H9 (cell line): ENCODE data around the gene ARID3A. TPM values are rescaled to one million over a fixed set of nuclear protein-coding genes. Genes with fewer than 3 reads are reported as not detected.

Experiments
- DNase-seq: peaks from one replicate; pipeline ENCODE4 v3.0.0-alpha.2; 2017
- H2AFZ ChIP-seq: one replicate; pipeline ENCODE4 v1.6.1; 2013; ENCODE audit warnings: mild to moderate bottlenecking, low read length, control low read depth, moderate library complexity
- H2AK5ac ChIP-seq: 2 replicates; pipeline ENCODE4 v1.6.1; 2013; ENCODE audit warnings: low read length, control low read depth, mixed read lengths; ENCODE audit not compliant: insufficient read length
- H2BK120ac ChIP-seq: one replicate; pipeline ENCODE4 v1.6.1; 2013; ENCODE audit warnings: low read depth, mild to moderate bottlenecking, low read length, control low read depth, inconsistent platforms; ENCODE audit not compliant: poor library complexity, severe bottlenecking
- H2BK12ac ChIP-seq: 2 replicates; pipeline ENCODE4 v1.6.1; 2013; ENCODE audit warnings: low read length, control low read depth, mixed read lengths, low read depth; ENCODE audit not compliant: insufficient read length
- H2BK15ac ChIP-seq: 2 replicates; pipeline ENCODE4 v1.6.1; 2013; ENCODE audit warnings: low read depth, low read length, control low read depth
- H2BK20ac ChIP-seq: one replicate; pipeline ENCODE4 v1.6.1; 2013; ENCODE audit warnings: low read depth, mild to moderate bottlenecking, low read length, control low read depth, inconsistent platforms; ENCODE audit not compliant: poor library complexity, severe bottlenecking
- H2BK5ac ChIP-seq: 2 replicates; pipeline ENCODE4 v1.6.1; 2013; ENCODE audit warnings: low read length, control low read depth, mixed read lengths; ENCODE audit not compliant: insufficient read length
- H3K14ac ChIP-seq: 2 replicates; pipeline ENCODE4 v1.6.1; 2013; ENCODE audit warnings: low read length, control low read depth; ENCODE audit not compliant: insufficient read depth
- H3K18ac ChIP-seq: 2 replicates; pipeline ENCODE4 v1.6.1; 2013; ENCODE audit warnings: low read depth, mild to moderate bottlenecking, mixed read lengths, low read length, control low read depth; ENCODE audit not compliant: insufficient read length
- H3K23ac ChIP-seq: 2 replicates; pipeline ENCODE4 v1.6.1; 2013; ENCODE audit warnings: low read length, control low read depth, mixed read lengths, low read depth; ENCODE audit not compliant: insufficient read length
- H3K23me2 ChIP-seq: 2 replicates; pipeline ENCODE4 v1.6.1; 2013; ENCODE audit warnings: low read depth, mild to moderate bottlenecking, mixed read lengths, low read length, control low read depth; ENCODE audit not compliant: insufficient read length, poor library complexity, severe bottlenecking
- H3K27ac ChIP-seq: 2 replicates; pipeline ENCODE4 v1.5.1; 2013; ENCODE audit warnings: low read length, control low read depth, mixed read lengths, low read depth; ENCODE audit not compliant: insufficient read length
- H3K27me3 ChIP-seq: 2 replicates; pipeline ENCODE4 v1.6.1; 2013; ENCODE audit warnings: low read length, control low read depth, inconsistent platforms; ENCODE audit not compliant: insufficient read depth
- H3K4ac ChIP-seq: 2 replicates; pipeline ENCODE4 v1.6.1; 2013; ENCODE audit warnings: low read depth, mild to moderate bottlenecking, control low read depth, inconsistent platforms, low read length, moderate library complexity
- H3K4me1 ChIP-seq: 2 replicates; pipeline ENCODE4 v1.6.1; 2013; ENCODE audit warnings: low read length, control low read depth, inconsistent platforms; ENCODE audit not compliant: insufficient read depth
- H3K4me2 ChIP-seq: 2 replicates; pipeline ENCODE4 v1.6.1; 2013; ENCODE audit warnings: low read length, control low read depth, mixed read lengths; ENCODE audit not compliant: insufficient read length, insufficient read depth
- H3K56ac ChIP-seq: 2 replicates; pipeline ENCODE4 v1.6.1; 2013; ENCODE audit warnings: low read depth, mild to moderate bottlenecking, mixed read lengths, low read length, control low read depth; ENCODE audit not compliant: insufficient read length
- H3K79me1 ChIP-seq: 2 replicates; pipeline ENCODE4 v1.6.1; 2013; ENCODE audit warnings: low read depth, mild to moderate bottlenecking, moderate library complexity, low read length, control low read depth, inconsistent platforms; ENCODE audit not compliant: insufficient read depth, poor library complexity, severe bottlenecking
- H3K79me2 ChIP-seq: 2 replicates; pipeline ENCODE4 v1.6.1; 2013; ENCODE audit warnings: low read length, control low read depth, inconsistent platforms; ENCODE audit not compliant: insufficient read depth
- H3K9ac ChIP-seq: 2 replicates; pipeline ENCODE4 v1.6.1; 2013; ENCODE audit warnings: low read length, control low read depth, mixed read lengths; ENCODE audit not compliant: insufficient read length; ENCODE audit errors: extremely low read depth
- H3K9me3 ChIP-seq: one replicate; pipeline ENCODE4 v1.6.1; 2013; ENCODE audit warnings: low read depth, low read length, inconsistent platforms; ENCODE audit not compliant: control insufficient read depth
- H3T11ph ChIP-seq: one replicate; pipeline ENCODE4 v1.6.1; 2013; ENCODE audit warnings: mild to moderate bottlenecking, low read length, control low read depth, inconsistent platforms
- H4K20me1 ChIP-seq: one replicate; pipeline ENCODE4 v1.6.1; 2013; ENCODE audit not compliant: control insufficient read depth, insufficient read length, insufficient read depth
- H4K5ac ChIP-seq: 2 replicates; pipeline ENCODE4 v1.6.1; 2013; ENCODE audit warnings: low read depth, mild to moderate bottlenecking, mixed read lengths, low read length, control low read depth; ENCODE audit not compliant: insufficient read length
- H4K8ac ChIP-seq: replicated peaks from 2 replicates; pipeline ENCODE4 v1.6.1; 2013; ENCODE audit warnings: low read length, control low read depth, mixed read lengths, low read depth; ENCODE audit not compliant: insufficient read length
- H4K91ac ChIP-seq: 2 replicates; pipeline ENCODE4 v1.6.1; 2013; ENCODE audit warnings: low read depth, mild to moderate bottlenecking, moderate library complexity, mixed read lengths, low read length, control low read depth; ENCODE audit not compliant: insufficient read length
- H3K27ac Mint-ChIP-seq, 3 experiments: 2 replicates in 2 of 3; 3 replicates in 1 of 3; pipeline ENCODE4 v1.8.0; 2020 to 2021; ENCODE audit warnings: mixed read lengths in 3 of 3, mild to moderate bottlenecking in 1 of 3, moderate library complexity in 1 of 3
- H3K27me3 Mint-ChIP-seq: 2 replicates; pipeline ENCODE4 v1.8.0; 2021; ENCODE audit warnings: low read depth, mild to moderate bottlenecking, moderate library complexity, mixed read lengths
- H3K36me3 Mint-ChIP-seq, 3 experiments: 2 replicates in 2 of 3; 3 replicates in 1 of 3; pipeline ENCODE4 v1.8.0; 2020 to 2021; ENCODE audit warnings: low read depth in 3 of 3, mixed read lengths in 3 of 3; ENCODE audit not compliant: insufficient read depth in 1 of 3
- H3K4me1 Mint-ChIP-seq, 2 experiments: 2 replicates each; pipeline ENCODE4 v1.8.0; 2020; ENCODE audit warnings: mixed read lengths in 2 of 2
- H3K4me3 Mint-ChIP-seq, 2 experiments: 2 replicates in 1 of 2; 3 replicates in 1 of 2; pipeline ENCODE4 v1.8.0; 2020 to 2021; ENCODE audit warnings: mild to moderate bottlenecking in 2 of 2, mixed read lengths in 2 of 2, moderate library complexity in 1 of 2
- H3K9me3 Mint-ChIP-seq, 2 experiments: 2 replicates in 1 of 2; 3 replicates in 1 of 2; pipeline ENCODE4 v1.8.0; 2020; ENCODE audit warnings: mild to moderate bottlenecking in 2 of 2, mixed read lengths in 2 of 2, moderate library complexity in 1 of 2
- CTCF ChIP-seq: fragments of 200-600 bp; sonication (generic); conservative IDR thresholded peaks from 3 replicates; pipeline ENCODE4 v1.8.0; 2021; ENCODE audit warnings: antibody characterized with exemption, mild to moderate bottlenecking
- WGBS: extraction: QIAGEN DNeasy Blood & Tissue Kit; methylation state at CpG from one replicate; pipeline ENCODE4 v1.1.7; 2013; ENCODE audit warnings: missing lambda C conversion rate, low lambda C conversion rate, mixed read lengths; ENCODE audit not compliant: insufficient read length; ENCODE audit errors: extremely low coverage; 5-methylcytosine and 5-hydroxymethylcytosine counted together
- total RNA-seq: library from RNA; stranded (reverse); gene quantifications from 2 replicates; pipeline ENCODE4 v1.2.1, GENCODE V29; 2021

Gene ARID3A
- total RNA-seq, 1 experiment from 2014 or later = 98.3 TPM

- Histone ChIP-seq H3K9ac (no peak overlapping the region), H3K23me2 (peaks cover 10% of the 10 kb centered on the region), H2BK20ac (no peak overlapping the region), H4K91ac (no peak overlapping the region), H3K14ac (no peak overlapping the region), H4K8ac (no peak overlapping the region), H2BK12ac (no peak overlapping the region), H2BK120ac (no peak overlapping the region), H3K56ac (no peak overlapping the region), H4K5ac (no peak overlapping the region), H3T11ph (no peak overlapping the region), H2AK5ac (no peak overlapping the region), H3K79me1 (no peaks in the 10 kb centered on the region), H3K4me1 (no peaks in the 10 kb centered on the region), H3K79me2 (0 out of 2 replicates have a peak, but pooled peaks cover 2% of the 10 kb centered on the region), H3K9me3 (no peaks in the 10 kb centered on the region), H3K18ac (no peak overlapping the region), H3K27me3 (peaks cover 9% of the 10 kb centered on the region), H3K23ac (no peak overlapping the region), H4K20me1 (no peaks in the 10 kb centered on the region), H2BK5ac (no peak overlapping the region), H3K4me2 (no peak overlapping the region), H2AFZ (no peak overlapping the region), H2BK15ac (no peak overlapping the region), H3K4ac (no peak overlapping the region), H3K27ac (no peak overlapping the region)
- Mint-ChIP-seq H3K27ac (no peak overlapping the region; a peak in 1 of 7 replicates), H3K9me3 (no peaks in the 10 kb centered on the region), H3K4me1 (peaks cover 0 to 4% of the 10 kb centered on the region in 2 experiments; a peak in 2 of 4 replicates), H3K4me3 (peak overlapping the region in 1 of 2 experiments; percentile 25; a peak in 1 of 5 replicates), H3K27me3 (peaks cover 22% of the 10 kb centered on the region), H3K36me3 (peaks cover 0 to 15% (median 8%) of the 10 kb centered on the region in 3 experiments; a peak in 4 of 7 replicates)
- no peak for TF ChIP-seq CTCF
- no peak for DNase-seq
- no CpG with 5 or more reads among the region's 32 CpGs for WGBS
Observed at GRCh38 chr19:1004204-1004802, 78.5 kb downstream of the ARID3A start.
